Measurements from ENCODE around the gene MCEE. TPM values are rescaled to one million over a fixed set of nuclear protein-coding genes. Genes with fewer than 3 reads are reported as not detected.
A peak's percentile ranks its signal among the peaks of the same experiment; 100 is the strongest.

Gene MCEE
- total and polyA plus RNA-seq, 2 of the 4 experiments (the other 2 are of a cell fraction): 11.1 to 15.0 TPM

DNA sequence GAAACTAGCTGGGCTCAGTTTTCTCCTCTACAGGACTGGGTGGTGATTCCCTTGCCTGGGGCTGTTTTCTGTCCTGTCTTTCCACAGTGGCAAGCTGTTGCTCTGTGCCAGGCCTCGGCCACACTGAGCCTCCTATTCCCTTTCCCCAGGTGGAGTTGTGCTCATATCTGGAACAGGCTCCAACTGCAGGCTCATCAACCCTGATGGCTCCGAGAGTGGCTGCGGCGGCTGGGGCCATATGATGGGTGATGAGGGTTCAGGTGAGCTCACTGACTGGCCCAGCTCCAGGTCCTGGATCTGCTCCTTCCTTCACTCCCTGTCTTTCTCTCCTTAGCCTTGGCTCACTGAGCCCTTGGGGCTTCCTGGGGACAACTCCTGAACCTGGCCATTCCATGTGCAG is 57.5 kb downstream of the MCEE start:
- Histone ChIP-seq H2AFZ (replicated peaks; ENCODE audit: low read length, poor library complexity) (no peak overlapping the region), H3K9ac (ENCODE audit: low read depth, low read length) (no peak overlapping the region), H3K23ac (ENCODE audit: low read depth, low read length) (no peak overlapping the region), H3K14ac (replicated peaks; ENCODE audit: low read depth, low read length) (no peak overlapping the region), H2AK9ac (replicated peaks; ENCODE audit: low read depth, low read length, poor library complexity) (peak overlapping the region; percentile 7), H3K4me3 (ENCODE audit: insufficient read depth, low read depth, low read length) (no peak overlapping the region), H3K4me2 (ENCODE audit: low read depth, low read length) (no peak overlapping the region), H4K8ac (ENCODE audit: low read depth in 2 of 2, low read length in 2 of 2) (no peak overlapping the region), H2AK5ac (ENCODE audit: low read depth, low read length) (no peak overlapping the region), H2BK5ac (ENCODE audit: low read depth, low read length, poor library complexity, severe bottlenecking) (no peak overlapping the region), H2BK20ac (ENCODE audit: low read depth, low read length) (no peak overlapping the region), H3K4me1 (ENCODE audit: control insufficient read depth, insufficient read depth, low read length) (peaks cover 13% of the 10 kb centered on the region), H4K5ac (ENCODE audit: low read depth, low read length) (no peak overlapping the region), H3K36me3 (ENCODE audit: control insufficient read depth, insufficient read depth, low read length) (peaks cover 49% of the 10 kb centered on the region), H3K4ac (ENCODE audit: low read depth, low read length) (no peak overlapping the region), H3K79me1 (ENCODE audit: low read depth in 1 of 2, low read length in 2 of 2) (peaks cover 33 to 73% of the 10 kb centered on the region in 2 experiments), H3K27ac (ENCODE audit: insufficient read depth, low read length) (no peak overlapping the region), H2BK15ac (ENCODE audit: low read depth, low read length) (no peak overlapping the region), H3K56ac (ENCODE audit: extremely low read depth, insufficient read depth, low read length) (no peak overlapping the region), H3K9me3 (ENCODE audit: control insufficient read depth, insufficient read depth, low read length) (no peaks in the 10 kb centered on the region), H3K18ac (ENCODE audit: low read depth, low read length) (no peak overlapping the region), H3K27me3 (ENCODE audit: control insufficient read depth, insufficient read depth, low read length) (no peaks in the 10 kb centered on the region), H2BK120ac (ENCODE audit: low read depth, low read length) (no peak overlapping the region), H4K20me1 (ENCODE audit: insufficient read depth, low read length) (0 out of 2 replicates have a peak, but pooled peaks cover 10% of the 10 kb centered on the region), H4K91ac (ENCODE audit: insufficient read depth, low read depth, low read length) (no peak overlapping the region), H3K9me1 (ENCODE audit: insufficient read depth, low read length) (peaks cover 26% of the 10 kb centered on the region)
- TF ChIP-seq, protein P1, sequence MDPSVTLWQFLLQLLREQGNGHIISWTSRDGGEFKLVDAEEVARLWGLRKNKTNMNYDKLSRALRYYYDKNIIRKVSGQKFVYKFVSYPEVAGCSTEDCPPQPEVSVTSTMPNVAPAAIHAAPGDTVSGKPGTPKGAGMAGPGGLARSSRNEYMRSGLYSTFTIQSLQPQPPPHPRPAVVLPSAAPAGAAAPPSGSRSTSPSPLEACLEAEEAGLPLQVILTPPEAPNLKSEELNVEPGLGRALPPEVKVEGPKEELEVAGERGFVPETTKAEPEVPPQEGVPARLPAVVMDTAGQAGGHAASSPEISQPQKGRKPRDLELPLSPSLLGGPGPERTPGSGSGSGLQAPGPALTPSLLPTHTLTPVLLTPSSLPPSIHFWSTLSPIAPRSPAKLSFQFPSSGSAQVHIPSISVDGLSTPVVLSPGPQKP (IDR thresholded peaks at IDR 0.05; ENCODE audit: borderline replicate concordance, low read depth, low read length): no peak
- TF ChIP-seq FOS (IDR thresholded peaks at IDR 0.05; ENCODE audit: low read depth, low read length): no peak
- no peak for TF ChIP-seq RAD21 (IDR thresholded peaks at IDR 0.05; ENCODE audit: low read length)
- intact Hi-C loops (cut with micrococcal nuclease) (no loop called here), dilution Hi-C loops (cut with HindIII; ENCODE audit: low sequenced_read_pairs, unreplicated experiment) (no loop called here), in situ Hi-C loops (cut with MboI; ENCODE audit: low sequenced_read_pairs) (no loop called here)
- no TSS peak for BruUV-seq (replicated peaks)
- no peak for ATAC-seq (ENCODE audit: low read depth)
- ChIA-PET CTCF (interaction anchor here (0.6 kb wide), 1 partner anchor 124 kb away, joined by 3 read pairs; no protein-coding TSS in a partner anchor), POLR2A (ENCODE audit: unreplicated experiment) (no interaction called here)
- no CpG with 5 or more reads among the region's 4 CpGs for WGBS, 2 experiments (ENCODE audit: extremely low coverage in 2 of 2, insufficient read length in 1 of 2)
- no peak for DNase-seq

All from IMR-90 (cell line).